Ureter (tissue), 1 donor: ENCODE measurements around the gene UGT2A3. TPM values are rescaled to one million over a fixed set of nuclear protein-coding genes. Genes with fewer than 3 reads are reported as not detected.
"Not testable (repeated sequence)": the region's sequence is repeated elsewhere in the genome, so short reads cannot be mapped to it uniquely, and the experiment has no call there.

Experiments
- DNase-seq: peaks from one replicate; pipeline ENCODE4 v3.0.0-alpha.2; 2020; ENCODE audit warnings: low spot score
- total RNA-seq: library from RNA; stranded (reverse); gene quantifications from one replicate; pipeline ENCODE4 v1.2.4, GENCODE V29; 2023
- donor health status: DM: yes; HTN: yes; CAD: no.

The UGT2A3 gene
- total RNA-seq, result 0.31 TPM

GRCh38 chr4:68951078-68951805, at the start of gene UGT2A3:
Gene UGT2A3, minus strand, starts transcription at chr4:68951804. Its CDS starts 44 bp downstream, at chr4:68951760.
- DNase-seq, result no peak

GRCh38 chr4:68997040-68997439, 45.4 kb upstream of the UGT2A3 start:
- no peak for DNase-seq

- DNase-seq, result no peak
Measured at GRCh38 chr4:68995292-68995691, 43.7 kb upstream of the UGT2A3 start.

GRCh38 chr4:68987007-68987406, 35.4 kb upstream of the UGT2A3 start:
- no peak for DNase-seq

- no peak for DNase-seq
Measured at GRCh38 chr4:68985442-68985841, 33.8 kb upstream of the UGT2A3 start.

GRCh38 chr4:68984947-68985346, 33.3 kb upstream of the UGT2A3 start:
- DNase-seq, result no peak

GRCh38 chr4:68963374-68963773, 11.8 kb upstream of the UGT2A3 start:
- no peak for DNase-seq

- no peak for DNase-seq
Measured at GRCh38 chr4:68962868-68963267, 11.3 kb upstream of the UGT2A3 start.

- no peak for DNase-seq
Measured at GRCh38 chr4:68960294-68961163, 8.9 kb upstream of the UGT2A3 start.

- not testable (repeated sequence) for DNase-seq
Measured at GRCh38 chr4:68959085-68959484, 7.5 kb upstream of the UGT2A3 start.

- DNase-seq, result no peak
Measured at GRCh38 chr4:68954126-68954525, 2.5 kb upstream of the UGT2A3 start.

- DNase-seq, result no peak
Measured at GRCh38 chr4:68953056-68953596, 1.5 kb upstream of the UGT2A3 start.

GRCh38 chr4:68951806-68952585, 392 bp upstream of the UGT2A3 start:
- DNase-seq, result no peak

GRCh38 chr4:68950033-68950432, 1.6 kb downstream of the UGT2A3 start:
- no peak for DNase-seq

- no peak for DNase-seq
Measured at GRCh38 chr4:68948985-68949384, 2.6 kb downstream of the UGT2A3 start.

GRCh38 chr4:68948044-68948743, 3.4 kb downstream of the UGT2A3 start:
- DNase-seq, result no peak

GRCh38 chr4:68929076-68929737, 22.4 kb downstream of the UGT2A3 start:
- no peak for DNase-seq

GRCh38 chr4:68927165-68927564, 24.4 kb downstream of the UGT2A3 start:
- no peak for DNase-seq

GRCh38 chr4:68922202-68922601, 29.4 kb downstream of the UGT2A3 start:
- not testable (repeated sequence) for DNase-seq

GRCh38 chr4:68921051-68921450, 30.6 kb downstream of the UGT2A3 start:
- DNase-seq, result no peak

GRCh38 chr4:68917016-68917415, 34.6 kb downstream of the UGT2A3 start:
- no peak for DNase-seq
